ENCODE results near the gene JMJD8.

GRCh38 chr16:722835-723633, 38.9 kb upstream of the JMJD8 start:
- TF ChIP-seq CTCF (IDR thresholded peaks at IDR 0.05), result no peak
- no peak for TF ChIP-seq POLR2A (IDR thresholded peaks at IDR 0.05)
- no peak for TF ChIP-seq EP300 (IDR thresholded peaks at IDR 0.05)
- no peak for TF ChIP-seq POLR2AphosphoS5 (IDR thresholded peaks at IDR 0.05)

All from stomach (tissue), 4 donors.